GM12801 (cell line): ENCODE results near the gene LRP1-AS.

Source experiments
- CTCF ChIP-seq: IDR thresholded peaks from one replicate; pipeline ENCODE4 v1.5.1; 2011; ENCODE audit warnings: control low read depth; ENCODE audit not compliant: insufficient read length; ENCODE audit errors: extremely low read depth

Gene LRP1-AS

GRCh38 chr12:57099047-57099714, 48.2 kb downstream of the LRP1-AS start:
- TF ChIP-seq CTCF: no peak

- no peak for TF ChIP-seq CTCF
Measured at GRCh38 chr12:57098546-57098945, 48.9 kb downstream of the LRP1-AS start.

- no peak for TF ChIP-seq CTCF
Measured at GRCh38 chr12:57097554-57097835, 49.9 kb downstream of the LRP1-AS start.

GRCh38 chr12:57096748-57097553, 50.5 kb downstream of the LRP1-AS start:
- TF ChIP-seq CTCF: no peak

GRCh38 chr12:57096099-57096572, 51.3 kb downstream of the LRP1-AS start:
- no peak for TF ChIP-seq CTCF

GRCh38 chr12:57095440-57095839, 52.0 kb downstream of the LRP1-AS start:
- TF ChIP-seq CTCF: no peak
